Endothelial cell (in vitro differentiated cells): ENCODE measurements around the gene TLR7. TPM values are rescaled to one million over a fixed set of nuclear protein-coding genes. Genes with fewer than 3 reads are reported as not detected.

ENCODE experiments used
- DNase-seq: peaks from one replicate; pipeline ENCODE4 v3.0.0; 2021; ENCODE audit warnings: low spot score
- H3K27ac Mint-ChIP-seq: one replicate; pipeline ENCODE4 v1.8.0; 2021; ENCODE audit warnings: mixed read lengths, inconsistent platforms; ENCODE audit not compliant: unreplicated experiment
- H3K27me3 Mint-ChIP-seq: one replicate; pipeline ENCODE4 v1.8.0; 2021; ENCODE audit warnings: mild to moderate bottlenecking, moderate library complexity, mixed read lengths, inconsistent platforms; ENCODE audit not compliant: unreplicated experiment
- H3K36me3 Mint-ChIP-seq: one replicate; pipeline ENCODE4 v1.8.0; 2021; ENCODE audit warnings: mild to moderate bottlenecking, low read depth, mixed read lengths, inconsistent platforms; ENCODE audit not compliant: unreplicated experiment
- H3K4me1 Mint-ChIP-seq: one replicate; pipeline ENCODE4 v1.8.0; 2021; ENCODE audit warnings: mild to moderate bottlenecking, mixed read lengths, inconsistent platforms; ENCODE audit not compliant: unreplicated experiment
- H3K4me3 Mint-ChIP-seq: one replicate; pipeline ENCODE4 v1.8.0; 2021; ENCODE audit warnings: mild to moderate bottlenecking, mixed read lengths, inconsistent platforms; ENCODE audit not compliant: unreplicated experiment
- H3K9me3 Mint-ChIP-seq: one replicate; pipeline ENCODE4 v1.8.0; 2021; ENCODE audit warnings: mixed read lengths, inconsistent platforms; ENCODE audit not compliant: unreplicated experiment
- total RNA-seq: library from RNA; stranded (reverse); fragmentation: NEBNext Ultra II Directional; extraction: Animal tissue kit (Norgen Biotek cat#: 25700); gene quantifications from one replicate; pipeline ENCODE4 v1.2.1, GENCODE V29; 2021; ENCODE audit not compliant: unreplicated experiment
- TF ChIP-seq, protein P1 (sequence below): fragments of 200-600 bp; sonication (generic); IDR thresholded peaks from one replicate; pipeline ENCODE4 v1.5.0; 2021; ENCODE audit warnings: antibody characterized with exemption; ENCODE audit not compliant: unreplicated experiment

Gene TLR7
- total RNA-seq, 1 donor from 2014 or later = not detected

DNA sequence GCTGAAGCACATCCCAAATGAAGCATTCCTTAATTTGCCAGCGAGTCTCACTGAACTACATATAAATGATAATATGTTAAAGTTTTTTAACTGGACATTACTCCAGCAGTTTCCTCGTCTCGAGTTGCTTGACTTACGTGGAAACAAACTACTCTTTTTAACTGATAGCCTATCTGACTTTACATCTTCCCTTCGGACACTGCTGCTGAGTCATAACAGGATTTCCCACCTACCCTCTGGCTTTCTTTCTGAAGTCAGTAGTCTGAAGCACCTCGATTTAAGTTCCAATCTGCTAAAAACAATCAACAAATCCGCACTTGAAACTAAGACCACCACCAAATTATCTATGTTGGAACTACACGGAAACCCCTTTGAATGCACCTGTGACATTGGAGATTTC, 54.1 kb downstream of the TLR7 start:
- Mint-ChIP-seq H3K9me3 (no peaks in the 10 kb centered on the region), H3K4me1 (no peaks in the 10 kb centered on the region), H3K27me3 (no peaks in the 10 kb centered on the region), H3K4me3 (no peak overlapping the region), H3K36me3 (no peaks in the 10 kb centered on the region), H3K27ac (no peak overlapping the region)
- DNase-seq = no peak
- TF ChIP-seq, protein P1, sequence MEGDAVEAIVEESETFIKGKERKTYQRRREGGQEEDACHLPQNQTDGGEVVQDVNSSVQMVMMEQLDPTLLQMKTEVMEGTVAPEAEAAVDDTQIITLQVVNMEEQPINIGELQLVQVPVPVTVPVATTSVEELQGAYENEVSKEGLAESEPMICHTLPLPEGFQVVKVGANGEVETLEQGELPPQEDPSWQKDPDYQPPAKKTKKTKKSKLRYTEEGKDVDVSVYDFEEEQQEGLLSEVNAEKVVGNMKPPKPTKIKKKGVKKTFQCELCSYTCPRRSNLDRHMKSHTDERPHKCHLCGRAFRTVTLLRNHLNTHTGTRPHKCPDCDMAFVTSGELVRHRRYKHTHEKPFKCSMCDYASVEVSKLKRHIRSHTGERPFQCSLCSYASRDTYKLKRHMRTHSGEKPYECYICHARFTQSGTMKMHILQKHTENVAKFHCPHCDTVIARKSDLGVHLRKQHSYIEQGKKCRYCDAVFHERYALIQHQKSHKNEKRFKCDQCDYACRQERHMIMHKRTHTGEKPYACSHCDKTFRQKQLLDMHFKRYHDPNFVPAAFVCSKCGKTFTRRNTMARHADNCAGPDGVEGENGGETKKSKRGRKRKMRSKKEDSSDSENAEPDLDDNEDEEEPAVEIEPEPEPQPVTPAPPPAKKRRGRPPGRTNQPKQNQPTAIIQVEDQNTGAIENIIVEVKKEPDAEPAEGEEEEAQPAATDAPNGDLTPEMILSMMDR = no peak

DNA sequence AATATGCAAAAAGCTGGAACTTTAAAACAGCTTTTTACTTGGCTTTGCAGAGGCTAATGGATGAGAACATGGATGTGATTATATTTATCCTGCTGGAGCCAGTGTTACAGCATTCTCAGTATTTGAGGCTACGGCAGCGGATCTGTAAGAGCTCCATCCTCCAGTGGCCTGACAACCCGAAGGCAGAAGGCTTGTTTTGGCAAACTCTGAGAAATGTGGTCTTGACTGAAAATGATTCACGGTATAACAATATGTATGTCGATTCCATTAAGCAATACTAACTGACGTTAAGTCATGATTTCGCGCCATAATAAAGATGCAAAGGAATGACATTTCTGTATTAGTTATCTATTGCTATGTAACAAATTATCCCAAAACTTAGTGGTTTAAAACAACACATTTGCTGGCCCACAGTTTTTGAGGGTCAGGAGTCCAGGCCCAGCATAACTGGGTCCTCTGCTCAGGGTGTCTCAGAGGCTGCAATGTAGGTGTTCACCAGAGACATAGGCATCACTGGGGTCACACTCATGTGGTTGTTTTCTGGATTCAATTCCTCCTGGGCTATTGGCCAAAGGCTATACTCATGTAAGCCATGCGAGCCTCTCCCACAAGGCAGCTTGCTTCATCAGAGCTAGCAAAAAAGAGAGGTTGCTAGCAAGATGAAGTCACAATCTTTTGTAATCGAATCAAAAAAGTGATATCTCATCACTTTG, 55.2 kb downstream of the TLR7 start:
- Mint-ChIP-seq H3K4me1 (no peaks in the 10 kb centered on the region), H3K36me3 (no peaks in the 10 kb centered on the region), H3K9me3 (no peaks in the 10 kb centered on the region)

DNA sequence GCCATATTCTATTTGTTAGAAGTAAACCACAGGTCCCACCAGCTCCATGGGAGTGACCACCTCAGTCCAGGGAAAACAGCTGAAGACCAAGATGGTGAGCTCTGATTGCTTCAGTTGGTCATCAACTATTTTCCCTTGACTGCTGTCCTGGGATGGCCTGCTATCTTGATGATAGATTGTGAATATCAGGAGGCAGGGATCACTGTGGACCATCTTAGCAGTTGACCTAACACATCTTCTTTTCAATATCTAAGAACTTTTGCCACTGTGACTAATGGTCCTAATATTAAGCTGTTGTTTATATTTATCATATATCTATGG, 55.7 kb downstream of the TLR7 start:
- no peaks in the 10 kb centered on the region for H3K9me3 Mint-ChIP-seq

More for the DNA sequence above, 55.2 kb downstream of the TLR7 start:
- Mint-ChIP-seq H3K27me3 (no peaks in the 10 kb centered on the region), H3K27ac (no peak overlapping the region), H3K4me3 (no peak overlapping the region)
- TF ChIP-seq, protein P1 = no peak
- DNase-seq = no peak

DNA sequence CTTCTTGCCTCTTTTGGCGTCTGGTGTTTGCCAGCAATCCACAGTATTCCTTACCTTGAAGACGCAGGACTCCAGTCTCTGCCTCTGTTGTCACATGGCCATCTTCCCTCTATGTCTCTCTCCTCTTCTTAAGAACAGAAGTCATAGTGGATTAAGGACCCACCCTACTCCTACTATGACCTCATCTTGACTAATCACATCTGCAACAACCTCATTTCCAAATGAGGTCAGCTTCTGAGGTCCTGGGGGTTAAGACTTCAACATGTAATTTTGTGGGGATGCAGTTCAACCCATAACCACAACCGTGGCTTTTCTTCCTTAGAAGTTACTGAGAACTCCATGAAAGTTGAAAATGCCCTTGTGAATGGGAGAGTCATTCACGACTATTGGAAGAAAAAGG, 62.8 kb downstream of the TLR7 start:
- no peak overlapping the region for H3K27ac Mint-ChIP-seq
- DNase-seq = no peak
- no peaks in the 10 kb centered on the region for H3K4me1 Mint-ChIP-seq
- H3K36me3 Mint-ChIP-seq = no peaks in the 10 kb centered on the region
- no peak overlapping the region for H3K4me3 Mint-ChIP-seq
- TF ChIP-seq, protein P1 = no peak
- no peaks in the 10 kb centered on the region for H3K27me3 Mint-ChIP-seq
- no peaks in the 10 kb centered on the region for H3K9me3 Mint-ChIP-seq

More for the DNA sequence above, 55.7 kb downstream of the TLR7 start:
- Mint-ChIP-seq H3K27me3 (no peaks in the 10 kb centered on the region), H3K4me1 (no peaks in the 10 kb centered on the region), H3K27ac (no peak overlapping the region), H3K36me3 (no peaks in the 10 kb centered on the region), H3K4me3 (no peak overlapping the region)
- no peak for DNase-seq
- TF ChIP-seq, protein P1 = no peak

DNA sequence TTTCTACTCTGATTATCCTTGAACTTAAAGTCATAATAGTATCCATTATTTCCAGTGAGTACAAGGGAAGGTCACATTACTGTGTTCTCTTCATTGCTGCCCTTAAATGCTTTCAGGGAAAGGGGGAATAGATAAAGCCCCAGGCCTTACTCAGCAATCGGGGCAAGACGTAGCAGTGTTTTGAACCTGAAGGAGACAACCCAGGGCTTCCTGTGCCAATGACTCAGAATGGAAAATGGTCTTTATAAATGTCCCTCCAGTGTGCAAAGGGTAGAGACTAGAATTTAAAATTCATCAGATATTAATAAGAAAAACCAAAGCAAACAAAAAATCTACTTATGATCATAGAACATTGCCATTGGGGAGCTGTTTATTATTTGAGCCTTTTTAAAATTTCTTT, 63.3 kb downstream of the TLR7 start:
- DNase-seq = no peak
- H3K4me1 Mint-ChIP-seq = no peaks in the 10 kb centered on the region
- H3K27me3 Mint-ChIP-seq = no peaks in the 10 kb centered on the region
- H3K4me3 Mint-ChIP-seq = no peak overlapping the region
- TF ChIP-seq, protein P1 = no peak
- H3K36me3 Mint-ChIP-seq = no peaks in the 10 kb centered on the region
- no peaks in the 10 kb centered on the region for H3K9me3 Mint-ChIP-seq
- no peak overlapping the region for H3K27ac Mint-ChIP-seq
